Measurements from ENCODE around the gene ACVR1.
"Not testable (repeated sequence)": the region's sequence is repeated elsewhere in the genome, so short reads cannot be mapped to it uniquely, and the experiment has no call there.

ACVR1 gene

DNA sequence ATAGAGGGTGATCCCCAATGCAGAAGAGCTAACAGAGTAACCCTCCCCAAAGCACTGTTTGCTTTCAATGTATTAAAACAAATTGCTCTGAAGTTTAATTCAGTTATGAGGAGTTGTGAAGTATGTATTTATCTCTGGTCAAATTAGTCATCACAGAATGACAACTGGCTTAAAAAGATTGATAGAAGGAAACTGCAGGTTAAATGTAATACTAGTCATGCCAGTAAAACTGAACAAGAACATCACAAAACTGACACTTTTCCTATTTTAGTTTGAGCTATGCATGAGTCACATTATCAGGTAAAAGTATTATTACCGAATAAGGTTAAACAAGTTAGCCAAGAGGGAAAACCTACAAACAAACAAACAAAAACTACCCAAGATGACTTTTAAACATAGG lies 148.4 kb downstream of the ACVR1 start:
- no peak overlapping the region for H3K4me3 ChIP-seq (ENCODE audit: low read depth, low read length)
- DNase-seq (ENCODE audit: low read depth): no peak
- TF ChIP-seq, protein P1, sequence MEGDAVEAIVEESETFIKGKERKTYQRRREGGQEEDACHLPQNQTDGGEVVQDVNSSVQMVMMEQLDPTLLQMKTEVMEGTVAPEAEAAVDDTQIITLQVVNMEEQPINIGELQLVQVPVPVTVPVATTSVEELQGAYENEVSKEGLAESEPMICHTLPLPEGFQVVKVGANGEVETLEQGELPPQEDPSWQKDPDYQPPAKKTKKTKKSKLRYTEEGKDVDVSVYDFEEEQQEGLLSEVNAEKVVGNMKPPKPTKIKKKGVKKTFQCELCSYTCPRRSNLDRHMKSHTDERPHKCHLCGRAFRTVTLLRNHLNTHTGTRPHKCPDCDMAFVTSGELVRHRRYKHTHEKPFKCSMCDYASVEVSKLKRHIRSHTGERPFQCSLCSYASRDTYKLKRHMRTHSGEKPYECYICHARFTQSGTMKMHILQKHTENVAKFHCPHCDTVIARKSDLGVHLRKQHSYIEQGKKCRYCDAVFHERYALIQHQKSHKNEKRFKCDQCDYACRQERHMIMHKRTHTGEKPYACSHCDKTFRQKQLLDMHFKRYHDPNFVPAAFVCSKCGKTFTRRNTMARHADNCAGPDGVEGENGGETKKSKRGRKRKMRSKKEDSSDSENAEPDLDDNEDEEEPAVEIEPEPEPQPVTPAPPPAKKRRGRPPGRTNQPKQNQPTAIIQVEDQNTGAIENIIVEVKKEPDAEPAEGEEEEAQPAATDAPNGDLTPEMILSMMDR (conservative IDR thresholded peaks at IDR 0.05; ENCODE audit: low read depth, low read length): no peak

GRCh38 chr2:157726946-157727345 lies 149.2 kb downstream of the ACVR1 start:
- DNase-seq (ENCODE audit: low read depth): no peak
- TF ChIP-seq, protein P1 (conservative IDR thresholded peaks at IDR 0.05; ENCODE audit: low read depth, low read length): no peak
- no peak overlapping the region for H3K4me3 ChIP-seq (ENCODE audit: low read depth, low read length)

- no peak overlapping the region for H3K4me3 ChIP-seq (ENCODE audit: low read depth, low read length)
- TF ChIP-seq, protein P1 (conservative IDR thresholded peaks at IDR 0.05; ENCODE audit: low read depth, low read length): no peak
- DNase-seq (ENCODE audit: low read depth): peak; percentile 78
Measured at GRCh38 chr2:157725846-157726245, 150.3 kb downstream of the ACVR1 start.

GRCh38 chr2:157722580-157723234 lies 153.4 kb downstream of the ACVR1 start:
- DNase-seq (ENCODE audit: low read depth): peak; percentile 15
- no peak overlapping the region for H3K4me3 ChIP-seq (ENCODE audit: low read depth, low read length)
- TF ChIP-seq, protein P1 (conservative IDR thresholded peaks at IDR 0.05; ENCODE audit: low read depth, low read length): no peak

DNA sequence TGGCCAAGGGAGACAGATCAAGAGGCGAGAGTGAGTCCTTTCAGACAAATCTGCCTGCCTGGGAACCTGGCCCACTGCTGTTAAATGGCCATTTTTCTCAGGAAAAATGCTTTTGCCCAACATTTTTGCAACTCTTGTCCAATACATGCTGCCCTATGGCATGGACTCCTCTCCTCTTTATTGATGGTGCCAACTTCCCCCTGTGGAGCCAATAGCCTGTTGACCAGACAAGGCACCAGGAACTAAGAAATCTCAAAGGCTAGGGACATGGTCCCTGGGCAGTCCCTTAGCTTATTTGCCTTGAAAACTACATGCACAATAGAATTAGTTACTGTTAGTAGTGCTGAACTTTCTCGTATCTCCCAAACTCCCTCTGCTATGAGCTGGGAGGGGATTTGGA lies 155.6 kb downstream of the ACVR1 start:
- no peak for DNase-seq (ENCODE audit: low read depth)
- H3K4me3 ChIP-seq (ENCODE audit: low read depth, low read length): no peak overlapping the region
- TF ChIP-seq, protein P1 (conservative IDR thresholded peaks at IDR 0.05; ENCODE audit: low read depth, low read length): no peak

- H3K4me3 ChIP-seq (ENCODE audit: low read depth, low read length); DNase-seq (ENCODE audit: low read depth): not testable (repeated sequence)
Measured at GRCh38 chr2:157704653-157705052, 171.5 kb downstream of the ACVR1 start.

DNA sequence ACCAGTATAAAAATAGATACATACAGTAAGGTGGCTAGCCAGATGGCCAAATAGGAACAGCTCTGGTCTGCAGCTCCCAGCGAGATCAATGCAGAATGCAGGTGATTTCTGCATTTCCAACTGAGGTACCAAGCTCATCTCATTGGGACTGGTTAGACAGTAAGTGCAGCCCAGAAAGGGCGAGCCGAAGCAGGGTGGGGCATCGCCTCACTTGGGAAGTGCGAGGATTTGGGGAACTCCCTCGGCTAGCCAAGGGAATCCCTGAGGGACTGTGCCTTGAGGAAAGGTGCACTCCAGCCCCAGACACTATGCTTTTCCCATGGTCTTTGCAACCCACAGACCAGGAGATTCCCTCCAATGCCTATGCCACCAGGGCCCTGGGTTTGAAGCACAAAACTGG lies 172.0 kb downstream of the ACVR1 start:
- not testable (repeated sequence) for DNase-seq (ENCODE audit: low read depth); H3K4me3 ChIP-seq (ENCODE audit: low read depth, low read length)

- H3K4me3 ChIP-seq (ENCODE audit: low read depth, low read length): no peak overlapping the region
- no peak for DNase-seq (ENCODE audit: low read depth)
- TF ChIP-seq, protein P1 (conservative IDR thresholded peaks at IDR 0.05; ENCODE audit: low read depth, low read length): no peak
Measured at GRCh38 chr2:157699806-157700205, 176.3 kb downstream of the ACVR1 start.
